ENCODE results near the gene ZNF283.

- TF ChIP-seq CTCF (CRISPR knock-in tag; IDR thresholded peaks at IDR 0.05) (no peak), HDAC2 (CRISPR knock-in tag; IDR thresholded peaks at IDR 0.05) (no peak), DPF2 (CRISPR knock-in tag; IDR thresholded peaks at IDR 0.05; ENCODE audit: borderline replicate concordance, low read depth) (no peak), ZC3H13 (CRISPR knock-in tag; IDR thresholded peaks at IDR 0.05) (no peak), NFIB (CRISPR knock-in tag; IDR thresholded peaks at IDR 0.05; ENCODE audit: borderline replicate concordance) (no peak), MTERF4 (CRISPR knock-in tag; IDR thresholded peaks at IDR 0.05) (no peak), CHD4 (IDR thresholded peaks at IDR 0.05; ENCODE audit: borderline replicate concordance, low read length) (no peak), REST (IDR thresholded peaks at IDR 0.05; ENCODE audit: borderline replicate concordance in 1 of 2, low read depth in 1 of 2, low read length in 2 of 2) (no peak), SMAD9 (CRISPR knock-in tag; IDR thresholded peaks at IDR 0.05) (no peak)
Measured at GRCh38 chr19:43880483-43880882, 53.4 kb downstream of the ZNF283 start.

Measured in HepG2 (cell line).